HCT116 (cell line): ENCODE data around the gene RNF212.

ENCODE experiments used
- CBX3 ChIP-seq: IDR thresholded peaks from 2 replicates; pipeline ENCODE4 v1.6.1; 2012; ENCODE audit warnings: low read depth
- CTCF ChIP-seq, 3 experiments: fragments of 200-600 bp in 1 of 3; sonication (generic) in 1 of 3; IDR thresholded peaks in 2 of 3; conservative IDR thresholded peaks in 1 of 3; 2 replicates each; pipeline ENCODE4 v1.5.1; 2012 to 2017; ENCODE audit warnings: low read depth in 2 of 3, low read length in 2 of 3, antibody characterized with exemption in 1 of 3, borderline replicate concordance in 1 of 3, control low read depth in 1 of 3, mild to moderate bottlenecking in 1 of 3, mixed read lengths in 1 of 3, mixed run types in 1 of 3, moderate library complexity in 1 of 3; ENCODE audit not compliant: insufficient read depth in 1 of 3
- EGR1 ChIP-seq: IDR thresholded peaks from 2 replicates; pipeline ENCODE4 v1.6.1; 2012; ENCODE audit warnings: low read depth
- EZH2 ChIP-seq: fragments of 200-600 bp; sonication (generic); IDR thresholded peaks from 2 replicates; pipeline ENCODE4 v1.6.1; 2017; ENCODE audit warnings: antibody characterized with exemption, mixed run types
- EZH2phosphoT487 ChIP-seq: fragments of 200-600 bp; IDR thresholded peaks from 2 replicates; pipeline ENCODE4 v1.6.1; 2018; ENCODE audit warnings: antibody characterized with exemption, borderline replicate concordance
- JUND ChIP-seq: IDR thresholded peaks from 2 replicates; pipeline ENCODE4 v1.6.1; 2012
- POLR2A ChIP-seq: IDR thresholded peaks from 2 replicates; pipeline ENCODE4 v1.7.0; 2011; ENCODE audit warnings: borderline replicate concordance; ENCODE audit not compliant: insufficient read depth, insufficient read length; ENCODE audit errors: extremely low read depth
- POLR2AphosphoS5 ChIP-seq: IDR thresholded peaks from 2 replicates; pipeline ENCODE4 v1.6.1; 2011; ENCODE audit warnings: mild to moderate bottlenecking, low read depth, low read length, moderate library complexity
- REST ChIP-seq: IDR thresholded peaks from 2 replicates; pipeline ENCODE4 v1.6.1; 2012; ENCODE audit warnings: low read depth
- SP1 ChIP-seq: IDR thresholded peaks from 2 replicates; pipeline ENCODE4 v1.6.1; 2012; ENCODE audit warnings: low read depth
- TCF7L2 ChIP-seq: IDR thresholded peaks from 2 replicates; pipeline ENCODE4 v1.7.0; 2011; ENCODE audit warnings: borderline replicate concordance, inconsistent platforms; ENCODE audit not compliant: insufficient read depth, insufficient read length; ENCODE audit errors: extremely low read depth
- YY1 ChIP-seq: IDR thresholded peaks from 2 replicates; pipeline ENCODE4 v1.6.1; 2011; ENCODE audit warnings: low read length, low read depth, moderate library complexity, mild to moderate bottlenecking; ENCODE audit not compliant: insufficient replicate concordance; ENCODE audit errors: extremely low read depth
- ZBTB33 ChIP-seq: IDR thresholded peaks from 2 replicates; pipeline ENCODE4 v1.6.1; 2011; ENCODE audit warnings: mild to moderate bottlenecking, low read length, moderate library complexity; ENCODE audit not compliant: insufficient replicate concordance; ENCODE audit errors: extremely low read depth
- ZNF274 ChIP-seq: fragments of 200-500 bp; sonication (Bioruptor generic); IDR thresholded peaks from 2 replicates; pipeline ENCODE4 v1.6.1; 2014; ENCODE audit warnings: mild to moderate bottlenecking, low read depth, low read length, inconsistent platforms

- TF ChIP-seq JUND (no peak), CTCF (IDR thresholded peaks at IDR 0.05 in 2 of 3, conservative IDR thresholded peaks at IDR 0.05 in 1 of 3; ENCODE audit: borderline replicate concordance in 1 of 3, insufficient read depth in 1 of 3, low read depth in 2 of 3, low read length in 2 of 3) (no peak), EZH2 (no peak), CBX3 (no peak), POLR2AphosphoS5 (no peak), ZBTB33 (no peak), POLR2A (no peak), REST (no peak), SP1 (no peak), ZNF274 (no peak), YY1 (no peak), TCF7L2 (no peak), EGR1 (no peak), EZH2phosphoT487 (no peak)
Measured at GRCh38 chr4:1035510-1035909, 77.9 kb downstream of the RNF212 start.
